ENCODE measurements around the gene GSN.

GSN gene

DNA sequence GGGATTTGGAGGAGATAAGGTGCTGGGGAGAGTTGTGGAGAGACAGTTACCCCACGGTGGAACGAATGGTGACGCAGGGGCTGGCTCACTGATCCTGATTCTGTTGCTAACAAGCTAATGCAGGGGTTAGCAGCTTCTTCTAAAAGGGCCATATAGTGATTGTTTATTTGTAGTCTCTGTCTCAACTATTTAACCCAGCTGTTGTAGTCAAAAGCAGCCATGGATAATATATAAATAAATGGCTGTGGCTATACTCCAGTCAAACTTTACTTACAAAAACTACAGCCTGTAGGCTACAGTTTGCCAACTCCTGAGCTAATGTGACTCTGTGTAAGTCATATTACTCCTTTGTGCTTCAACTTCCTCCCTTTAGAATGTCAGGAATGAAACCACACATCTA is 80.3 kb downstream of the GSN start:
- DNase-seq (ENCODE audit: low read depth) = no peak
- no peak overlapping the region for H3K4me3 ChIP-seq (ENCODE audit: low read depth, low read length)
- TF ChIP-seq, protein P1, sequence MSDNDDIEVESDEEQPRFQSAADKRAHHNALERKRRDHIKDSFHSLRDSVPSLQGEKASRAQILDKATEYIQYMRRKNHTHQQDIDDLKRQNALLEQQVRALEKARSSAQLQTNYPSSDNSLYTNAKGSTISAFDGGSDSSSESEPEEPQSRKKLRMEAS (IDR thresholded peaks at IDR 0.05; ENCODE audit: low read depth, low read length) = no peak
- TF ChIP-seq POLR2A (IDR thresholded peaks at IDR 0.05; ENCODE audit: extremely low read depth, insufficient read length) = no peak
- TF ChIP-seq MYC (IDR thresholded peaks at IDR 0.05; ENCODE audit: low read depth, low read length) = no peak
- TF ChIP-seq, protein P2, sequence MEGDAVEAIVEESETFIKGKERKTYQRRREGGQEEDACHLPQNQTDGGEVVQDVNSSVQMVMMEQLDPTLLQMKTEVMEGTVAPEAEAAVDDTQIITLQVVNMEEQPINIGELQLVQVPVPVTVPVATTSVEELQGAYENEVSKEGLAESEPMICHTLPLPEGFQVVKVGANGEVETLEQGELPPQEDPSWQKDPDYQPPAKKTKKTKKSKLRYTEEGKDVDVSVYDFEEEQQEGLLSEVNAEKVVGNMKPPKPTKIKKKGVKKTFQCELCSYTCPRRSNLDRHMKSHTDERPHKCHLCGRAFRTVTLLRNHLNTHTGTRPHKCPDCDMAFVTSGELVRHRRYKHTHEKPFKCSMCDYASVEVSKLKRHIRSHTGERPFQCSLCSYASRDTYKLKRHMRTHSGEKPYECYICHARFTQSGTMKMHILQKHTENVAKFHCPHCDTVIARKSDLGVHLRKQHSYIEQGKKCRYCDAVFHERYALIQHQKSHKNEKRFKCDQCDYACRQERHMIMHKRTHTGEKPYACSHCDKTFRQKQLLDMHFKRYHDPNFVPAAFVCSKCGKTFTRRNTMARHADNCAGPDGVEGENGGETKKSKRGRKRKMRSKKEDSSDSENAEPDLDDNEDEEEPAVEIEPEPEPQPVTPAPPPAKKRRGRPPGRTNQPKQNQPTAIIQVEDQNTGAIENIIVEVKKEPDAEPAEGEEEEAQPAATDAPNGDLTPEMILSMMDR (IDR thresholded peaks at IDR 0.05; ENCODE audit: low read depth, low read length) = no peak

GRCh38 chr9:121349009-121349408 is 81.0 kb downstream of the GSN start:
- H3K4me3 ChIP-seq (ENCODE audit: low read depth, low read length) = no peak overlapping the region
- TF ChIP-seq, protein P2 (IDR thresholded peaks at IDR 0.05; ENCODE audit: low read depth, low read length) = no peak
- TF ChIP-seq MYC (IDR thresholded peaks at IDR 0.05; ENCODE audit: low read depth, low read length) (no peak), POLR2A (IDR thresholded peaks at IDR 0.05; ENCODE audit: extremely low read depth, insufficient read length) (no peak)
- TF ChIP-seq, protein P1 (IDR thresholded peaks at IDR 0.05; ENCODE audit: low read depth, low read length) = no peak
- no peak for DNase-seq (ENCODE audit: low read depth)

DNA sequence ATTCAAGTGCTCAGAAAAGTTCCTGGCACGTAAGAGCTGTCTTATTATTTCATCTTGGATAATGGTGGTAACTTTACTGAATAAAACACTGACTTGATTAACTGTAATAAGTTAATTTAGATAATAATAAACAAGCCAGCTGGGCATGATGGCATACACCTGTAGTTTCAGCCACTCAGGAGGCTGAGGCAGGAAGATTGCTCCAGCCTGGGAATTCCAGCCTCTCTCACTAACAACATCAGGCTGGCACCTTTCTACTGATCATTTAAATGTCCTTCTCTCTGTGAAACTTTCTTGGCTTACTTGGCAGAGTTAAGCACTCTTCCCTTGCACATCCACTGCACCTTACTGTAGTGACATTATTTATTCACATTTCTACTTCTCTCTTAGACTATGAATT is 82.1 kb downstream of the GSN start:
- TF ChIP-seq MYC (IDR thresholded peaks at IDR 0.05; ENCODE audit: low read depth, low read length) (no peak), POLR2A (IDR thresholded peaks at IDR 0.05; ENCODE audit: extremely low read depth, insufficient read length) (no peak)

GRCh38 chr9:121350993-121351561 is 83.1 kb downstream of the GSN start:
- H3K4me3 ChIP-seq (ENCODE audit: low read depth, low read length) = no peak overlapping the region
- TF ChIP-seq MYC (IDR thresholded peaks at IDR 0.05; ENCODE audit: low read depth, low read length) = no peak
- no peak for DNase-seq (ENCODE audit: low read depth)

More for the DNA sequence above, 82.1 kb downstream of the GSN start:
- no peak for DNase-seq (ENCODE audit: low read depth)
- H3K4me3 ChIP-seq (ENCODE audit: low read depth, low read length) = no peak overlapping the region

- H3K4me3 ChIP-seq (ENCODE audit: low read depth, low read length) = no peak overlapping the region
- peak; percentile 81 for DNase-seq (ENCODE audit: low read depth)
- TF ChIP-seq, protein P2 (IDR thresholded peaks at IDR 0.05; ENCODE audit: low read depth, low read length) = no peak
- TF ChIP-seq, protein P1 (IDR thresholded peaks at IDR 0.05; ENCODE audit: low read depth, low read length) = peak; percentile 40; the same call in 1 of the 2 replicates
These were observed 85.5 kb downstream of the GSN start for GRCh38 chr9:121353241-121354061.

DNA sequence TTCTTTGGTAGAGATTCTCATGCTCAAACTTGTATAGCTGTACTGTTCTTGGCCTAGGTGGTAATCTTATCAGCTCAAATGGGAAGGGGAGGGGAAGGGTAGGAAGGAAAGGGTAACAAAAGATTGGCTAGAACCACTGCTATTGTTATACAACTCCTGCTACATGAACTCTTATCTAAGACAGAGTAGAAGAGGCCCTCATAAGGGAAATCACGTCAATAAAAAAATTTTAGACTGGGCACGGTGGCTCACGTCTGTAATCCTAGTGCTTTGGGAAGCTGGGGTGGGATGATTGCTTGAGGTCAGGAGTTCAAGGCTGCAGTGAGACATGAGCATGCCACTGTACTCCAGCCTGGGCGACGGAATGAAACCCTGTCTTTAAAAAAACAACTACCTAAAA is 86.2 kb downstream of the GSN start:
- DNase-seq (ENCODE audit: low read depth) = no peak
- TF ChIP-seq, protein P2 (IDR thresholded peaks at IDR 0.05; ENCODE audit: low read depth, low read length) = no peak
- TF ChIP-seq, protein P1 (IDR thresholded peaks at IDR 0.05; ENCODE audit: low read depth, low read length) = no peak
- TF ChIP-seq MYC (IDR thresholded peaks at IDR 0.05; ENCODE audit: low read depth, low read length) = no peak
- no peak for TF ChIP-seq POLR2A (IDR thresholded peaks at IDR 0.05; ENCODE audit: extremely low read depth, insufficient read length)
- H3K4me3 ChIP-seq (ENCODE audit: low read depth, low read length) = no peak overlapping the region
